ELF-1 (cell line): ENCODE measurements around the gene STPG2.

Source experiments
- DNase-seq: peaks from one replicate; pipeline ENCODE4 v3.0.0-alpha.2; 2016; ENCODE audit warnings: low read depth, low spot score

The STPG2 gene

GRCh38 chr4:97517939-97518338 is 625.3 kb downstream of the STPG2 start:
- DNase-seq: no peak

DNA sequence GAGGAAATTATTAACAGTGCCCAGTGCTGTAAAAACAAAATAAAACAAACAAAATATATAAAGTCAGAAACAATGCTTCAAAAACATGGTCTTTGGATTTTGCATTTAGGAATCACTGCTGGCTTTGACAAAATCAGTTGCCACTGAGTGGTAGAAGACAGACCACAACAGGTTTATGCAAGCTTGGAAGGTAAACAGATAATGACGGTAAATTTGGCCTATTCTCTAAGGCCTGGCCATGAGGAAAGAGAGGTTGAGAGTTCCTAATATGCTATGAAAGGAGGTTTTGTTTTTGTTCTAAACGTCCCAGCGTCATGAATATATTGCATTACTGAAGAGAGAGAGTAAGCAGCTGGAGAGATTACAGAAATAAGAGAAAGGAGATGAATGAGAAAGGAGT is 629.4 kb downstream of the STPG2 start:
- no peak for DNase-seq
